ENCODE data around the gene NR1I3.
"Not testable (repeated sequence)": the region's sequence is repeated elsewhere in the genome, so short reads cannot be mapped to it uniquely, and the experiment has no call there.

Gene NR1I3

GRCh38 chr1:161227196-161227871, 10.7 kb downstream of the NR1I3 start:
- H3K36me3 Mint-ChIP-seq (ENCODE audit: low read depth): peaks cover 11% of the 10 kb centered on the region
- peaks cover 10% of the 10 kb centered on the region for H3K27me3 Mint-ChIP-seq (ENCODE audit: low read depth, poor library complexity)
- DNase-seq: peak; percentile 90
- H3K4me1 Mint-ChIP-seq: peaks cover 41% of the 10 kb centered on the region
- H3K9me3 Mint-ChIP-seq: no peaks in the 10 kb centered on the region
- H3K27ac Mint-ChIP-seq: no peak overlapping the region
- TF ChIP-seq CTCF (IDR thresholded peaks at IDR 0.05): peak; percentile 82
- peak overlapping the region; percentile 98 for H3K4me3 Mint-ChIP-seq

DNA sequence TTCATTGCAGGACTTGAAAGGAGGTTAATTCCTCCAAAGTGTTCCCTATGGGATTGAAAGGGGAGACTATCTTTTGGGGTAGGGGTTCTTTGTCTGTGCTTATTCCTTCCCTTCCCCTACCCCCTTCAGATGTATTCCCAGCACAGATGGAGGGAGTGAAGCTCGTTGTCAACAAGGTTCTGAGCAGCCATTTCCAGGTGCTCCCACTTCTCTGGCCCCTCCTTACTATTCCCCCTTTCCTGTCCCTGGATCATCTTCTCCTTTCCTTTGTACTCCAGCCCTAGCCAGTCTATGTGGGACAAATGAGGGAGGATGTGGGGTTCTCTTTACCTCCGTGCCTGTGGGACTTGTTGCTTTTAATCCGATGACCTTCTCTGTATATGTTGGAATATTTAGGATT, 11.2 kb downstream of the NR1I3 start:
- Mint-ChIP-seq H3K4me3 (peak overlapping the region; percentile 98), H3K4me1 (peaks cover 41% of the 10 kb centered on the region), H3K27ac (peak overlapping the region; percentile 38), H3K36me3 (ENCODE audit: low read depth) (peaks cover 11% of the 10 kb centered on the region), H3K9me3 (no peaks in the 10 kb centered on the region), H3K27me3 (ENCODE audit: low read depth, poor library complexity) (peaks cover 14% of the 10 kb centered on the region)
- no peak for DNase-seq
- TF ChIP-seq CTCF (IDR thresholded peaks at IDR 0.05): no peak

DNA sequence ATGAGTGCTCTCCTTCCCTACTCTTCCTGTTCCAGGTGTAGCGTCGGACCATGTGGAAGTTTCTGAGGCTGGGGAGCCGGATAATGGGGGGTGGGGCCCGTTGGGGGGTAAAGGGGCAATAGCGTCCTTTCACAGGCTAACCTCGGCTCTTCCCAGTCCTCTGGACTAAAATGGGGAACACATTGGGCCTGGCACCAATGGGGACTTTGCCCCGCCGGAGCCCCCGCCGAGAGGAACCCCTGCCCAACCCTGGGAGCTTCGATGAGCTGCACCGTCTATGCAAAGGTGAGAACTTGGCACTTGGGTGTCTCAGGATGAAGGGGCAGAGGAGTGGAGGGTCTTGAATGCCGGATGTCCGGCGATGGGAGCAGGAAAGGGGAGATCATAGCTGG, 11.7 kb downstream of the NR1I3 start:
- TF ChIP-seq CTCF (IDR thresholded peaks at IDR 0.05): no peak
- DNase-seq: no peak
- H3K27me3 Mint-ChIP-seq (ENCODE audit: low read depth, poor library complexity): peaks cover 14% of the 10 kb centered on the region
- no peaks in the 10 kb centered on the region for H3K9me3 Mint-ChIP-seq
- peaks cover 41% of the 10 kb centered on the region for H3K4me1 Mint-ChIP-seq
- peak overlapping the region; percentile 98 for H3K4me3 Mint-ChIP-seq
- peak overlapping the region; percentile 38 for H3K27ac Mint-ChIP-seq
- peaks cover 11% of the 10 kb centered on the region for H3K36me3 Mint-ChIP-seq (ENCODE audit: low read depth)

DNA sequence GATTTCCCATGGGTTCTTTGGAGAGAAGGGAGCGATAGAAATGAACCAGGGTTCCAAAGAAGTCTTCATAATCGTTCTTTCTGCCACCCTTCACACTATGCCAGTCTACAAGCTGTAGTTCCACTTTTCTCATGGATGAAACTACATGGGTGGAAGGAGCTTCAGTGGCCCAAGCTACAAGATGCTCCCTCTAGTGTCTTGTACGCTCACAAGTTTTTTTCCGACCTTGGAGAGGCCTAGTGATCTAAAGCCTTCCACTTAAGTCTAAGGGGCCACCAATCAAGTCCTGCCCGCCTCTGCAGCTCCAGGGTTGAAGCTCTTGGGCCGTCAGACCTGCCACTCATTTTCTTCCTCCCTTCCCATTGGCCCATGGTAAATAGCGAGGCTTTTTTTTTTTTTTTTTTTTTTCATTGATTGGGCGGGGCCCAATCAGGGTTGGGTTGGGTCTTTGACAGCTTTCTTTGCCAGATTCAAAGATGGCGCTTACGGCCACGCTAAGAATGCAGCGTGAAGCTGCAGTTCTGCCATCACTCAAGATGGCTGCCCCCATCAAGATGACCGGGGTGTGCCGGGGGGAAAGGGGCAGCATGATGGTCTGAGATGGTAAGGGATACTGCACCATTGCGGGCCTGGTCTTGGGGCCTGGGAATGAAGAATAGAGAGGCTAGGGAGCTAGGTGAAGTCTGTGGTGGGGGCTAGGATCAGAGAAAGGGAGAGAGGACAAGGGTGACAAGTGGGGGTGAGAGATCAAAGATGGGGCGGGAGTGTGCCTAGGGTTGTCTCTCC, 12.3 kb downstream of the NR1I3 start, which contains the start of gene TOMM40L:
Gene TOMM40L, plus strand, starts transcription at position 527 of the 786 bp plus-strand sequence. CDS start 430 bp downstream, outside the sequence.
- Mint-ChIP-seq H3K4me1 (peaks cover 41% of the 10 kb centered on the region), H3K27ac (peak within 1 kb of the TSS; percentile 91), H3K9me3 (no peaks in the 10 kb centered on the region), H3K36me3 (ENCODE audit: low read depth) (peaks cover 11% of the 10 kb centered on the region), H3K27me3 (ENCODE audit: low read depth, poor library complexity) (peaks cover 14% of the 10 kb centered on the region), H3K4me3 (peak within 1 kb of the TSS; percentile 98)
- peak; percentile 31 for TF ChIP-seq CTCF (IDR thresholded peaks at IDR 0.05)
- peak; percentile 84 for DNase-seq

DNA sequence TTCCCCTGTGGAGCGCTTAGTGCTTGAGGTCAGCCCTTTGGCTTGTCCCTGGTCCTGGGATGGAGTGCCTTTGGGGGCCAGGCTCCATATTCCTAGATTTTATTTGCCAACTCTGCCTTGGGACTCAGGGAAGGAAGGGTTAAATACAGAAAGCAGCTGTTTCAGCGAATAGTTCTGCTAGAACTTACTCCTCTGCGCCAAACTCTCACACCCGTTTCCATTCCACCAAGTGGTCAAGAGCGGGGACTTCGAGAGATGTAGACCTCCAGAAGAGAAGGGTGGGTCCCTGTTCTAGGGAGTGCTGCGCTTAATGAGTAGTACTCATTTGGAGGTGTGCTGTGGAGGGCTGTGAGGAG, 12.8 kb downstream of the NR1I3 start:
- peaks cover 14% of the 10 kb centered on the region for H3K27me3 Mint-ChIP-seq (ENCODE audit: low read depth, poor library complexity)
- H3K4me3 Mint-ChIP-seq: peak overlapping the region; percentile 31
- no peak for TF ChIP-seq CTCF (IDR thresholded peaks at IDR 0.05)
- no peaks in the 10 kb centered on the region for H3K9me3 Mint-ChIP-seq
- H3K4me1 Mint-ChIP-seq: peaks cover 42% of the 10 kb centered on the region
- no peak for DNase-seq
- H3K36me3 Mint-ChIP-seq (ENCODE audit: low read depth): peaks cover 8% of the 10 kb centered on the region
- H3K27ac Mint-ChIP-seq: no peak overlapping the region

DNA sequence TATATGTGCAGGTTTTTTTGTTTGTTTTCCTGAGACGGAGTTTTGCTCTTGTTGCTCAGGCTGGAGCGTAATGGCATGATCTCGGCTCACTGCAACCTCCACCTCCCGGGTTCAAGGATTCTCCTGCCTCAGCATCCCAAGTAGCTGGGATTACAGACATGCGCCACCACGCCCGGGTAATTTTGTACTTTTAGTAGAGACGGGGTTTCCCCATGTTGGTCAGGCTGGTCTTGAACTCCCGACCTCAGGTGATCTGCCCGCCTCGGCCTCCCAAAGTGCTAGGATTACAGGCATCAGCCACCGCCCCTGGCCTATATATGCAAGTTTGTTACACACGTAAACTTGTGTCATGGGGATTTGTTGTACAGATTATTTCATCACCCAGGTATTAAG, 13.3 kb downstream of the NR1I3 start:
- not testable (repeated sequence) for H3K36me3 Mint-ChIP-seq (ENCODE audit: low read depth); H3K27ac Mint-ChIP-seq
- peaks cover 14% of the 10 kb centered on the region for H3K27me3 Mint-ChIP-seq (ENCODE audit: low read depth, poor library complexity)

More for the DNA sequence above, 13.3 kb downstream of the NR1I3 start:
- not testable (repeated sequence) for DNase-seq, H3K4me3 Mint-ChIP-seq, H3K9me3 Mint-ChIP-seq
- peaks cover 47% of the 10 kb centered on the region for H3K4me1 Mint-ChIP-seq
